ENCODE data around the gene HOTAIR. TPM values are rescaled to one million over a fixed set of nuclear protein-coding genes. Genes with fewer than 3 reads are reported as not detected.

Gene HOTAIR
- total RNA-seq, 2 donors from 2014 or later = not detected

GRCh38 chr12:53953831-53954693, 20.7 kb downstream of the HOTAIR start:
- DNase-seq (ENCODE audit: low spot score) = no peak
- Mint-ChIP-seq H3K27ac (peak overlapping the region; percentile 40 to 41), H3K27me3 (peaks cover 54 to 64% of the 10 kb centered on the region in 2 donors), H3K36me3 (peaks cover 5% of the 10 kb centered on the region), H3K9me3 (no peaks in the 10 kb centered on the region), H3K4me3 (no peak overlapping the region), H3K4me1 (ENCODE audit: low read depth in 2 of 2) (peaks cover 18 to 23% of the 10 kb centered on the region in 2 donors)
- ATAC-seq = no peak

- DNase-seq (ENCODE audit: low spot score) = no peak
- Mint-ChIP-seq H3K27ac (peak overlapping the region; percentile 40 to 41), H3K27me3 (peaks cover 55 to 64% of the 10 kb centered on the region in 2 donors), H3K9me3 (no peaks in the 10 kb centered on the region), H3K4me3 (peak overlapping the region; percentile 32), H3K4me1 (ENCODE audit: low read depth in 2 of 2) (peaks cover 18 to 23% of the 10 kb centered on the region in 2 donors), H3K36me3 (peaks cover 5% of the 10 kb centered on the region)
- no peak for ATAC-seq
These were observed 21.7 kb downstream of the HOTAIR start for GRCh38 chr12:53952871-53953734.

DNA sequence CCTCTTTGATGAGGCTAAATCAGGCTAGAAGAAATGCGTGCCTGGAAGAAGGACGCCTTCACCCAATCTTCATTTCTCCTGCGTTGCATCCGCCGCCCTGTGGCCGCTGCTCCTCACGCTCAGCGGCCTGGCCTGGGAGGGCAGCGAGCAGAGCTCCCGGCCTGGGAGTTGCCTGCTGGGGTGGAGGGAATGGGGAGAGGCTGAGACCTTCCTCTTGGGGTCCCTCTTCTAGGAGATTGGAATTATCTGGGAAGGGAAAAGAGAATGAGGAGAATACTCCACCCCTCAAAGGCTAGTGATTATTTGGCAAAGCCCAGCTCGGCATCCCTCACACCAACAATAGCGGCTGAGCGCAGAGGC, 22.4 kb downstream of the HOTAIR start:
- peaks cover 5% of the 10 kb centered on the region for H3K36me3 Mint-ChIP-seq
- H3K27me3 Mint-ChIP-seq = peaks cover 53 to 63% of the 10 kb centered on the region in 2 donors
- peaks cover 18 to 23% of the 10 kb centered on the region in 2 donors for H3K4me1 Mint-ChIP-seq (ENCODE audit: low read depth in 2 of 2)
- no peak overlapping the region for H3K27ac Mint-ChIP-seq
- DNase-seq (ENCODE audit: low spot score) = no peak
- H3K4me3 Mint-ChIP-seq = no peak overlapping the region
- no peaks in the 10 kb centered on the region for H3K9me3 Mint-ChIP-seq
- ATAC-seq = no peak

DNA sequence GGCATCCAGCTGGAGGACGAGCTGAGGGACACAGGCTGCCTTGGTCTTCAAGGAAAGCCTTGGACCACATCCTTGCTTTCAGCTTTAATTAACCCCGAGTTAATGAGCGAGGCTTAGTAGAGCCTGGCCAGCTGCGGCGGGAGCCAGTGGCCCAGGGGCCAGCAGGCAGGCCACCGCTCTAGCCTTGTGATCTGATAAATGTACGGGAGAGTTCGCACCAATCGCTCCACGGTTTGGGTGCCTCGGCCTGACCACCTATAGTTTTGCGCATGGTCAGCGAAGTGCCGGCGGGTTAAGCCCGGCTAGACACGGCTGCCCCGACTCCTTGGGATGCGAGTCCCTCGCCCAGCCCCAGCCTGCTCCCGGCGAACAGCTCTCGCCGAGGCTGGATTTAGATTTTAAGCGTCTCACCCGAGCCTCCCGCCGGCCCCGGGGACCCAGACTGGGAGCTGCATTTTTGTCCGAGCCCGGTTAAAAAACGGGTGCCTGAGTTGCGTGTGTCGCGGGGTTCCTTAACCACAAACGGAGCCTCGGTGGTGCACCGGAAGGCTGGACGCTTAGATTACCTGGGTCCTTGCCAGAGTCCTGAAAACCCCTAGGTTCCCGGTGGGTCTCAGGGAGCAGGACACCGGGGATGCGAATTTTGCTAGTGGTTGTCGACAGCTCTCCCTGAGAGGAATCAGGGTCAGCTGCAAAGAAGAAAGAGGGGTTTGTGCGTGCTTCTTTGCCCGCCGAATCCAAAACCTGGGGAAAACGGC, 23.0 kb downstream of the HOTAIR start:
- ATAC-seq (no peak), DNase-seq (ENCODE audit: low spot score) (no peak)
- no peak overlapping the region for H3K27ac Mint-ChIP-seq
- H3K4me3 Mint-ChIP-seq = no peak overlapping the region
- peaks cover 53 to 62% of the 10 kb centered on the region in 2 donors for H3K27me3 Mint-ChIP-seq
- no peaks in the 10 kb centered on the region for H3K9me3 Mint-ChIP-seq
- H3K4me1 Mint-ChIP-seq (ENCODE audit: low read depth in 2 of 2) = peaks cover 16 to 21% of the 10 kb centered on the region in 2 donors
- H3K36me3 Mint-ChIP-seq = peaks cover 5% of the 10 kb centered on the region

- H3K4me3 Mint-ChIP-seq = no peak overlapping the region
These were observed 23.8 kb downstream of the HOTAIR start for GRCh38 chr12:53950789-53951576.

DNA sequence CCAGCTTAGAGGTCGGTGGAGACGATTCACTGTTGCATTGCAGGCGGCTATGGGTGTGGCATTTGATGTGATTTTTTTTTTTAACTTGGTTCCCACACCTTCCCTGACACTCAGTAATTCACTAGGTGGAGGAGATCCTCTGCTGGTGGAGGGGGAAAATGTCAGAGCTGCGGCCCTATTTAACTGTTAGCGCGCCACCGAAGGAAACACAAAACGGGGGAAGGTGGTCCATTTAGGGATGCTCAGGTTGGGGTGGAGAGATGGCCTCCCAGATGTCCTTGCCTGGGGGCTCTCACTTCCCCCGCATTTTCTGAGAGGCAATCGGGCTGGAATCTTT, 24.3 kb downstream of the HOTAIR start:
- Mint-ChIP-seq H3K4me1 (ENCODE audit: low read depth in 2 of 2) (peaks cover 9 to 12% of the 10 kb centered on the region in 2 donors), H3K9me3 (no peaks in the 10 kb centered on the region), H3K4me3 (no peak overlapping the region), H3K27me3 (peaks cover 57 to 62% of the 10 kb centered on the region in 2 donors), H3K36me3 (peaks cover 5% of the 10 kb centered on the region), H3K27ac (no peak overlapping the region)
- no peak for DNase-seq (ENCODE audit: low spot score)
- ATAC-seq = no peak

More at GRCh38 chr12:53950789-53951576, 23.8 kb downstream of the HOTAIR start:
- Mint-ChIP-seq H3K27me3 (peaks cover 56 to 62% of the 10 kb centered on the region in 2 donors), H3K36me3 (peaks cover 5% of the 10 kb centered on the region), H3K4me1 (ENCODE audit: low read depth in 2 of 2) (peaks cover 10 to 16% of the 10 kb centered on the region in 2 donors), H3K27ac (no peak overlapping the region), H3K9me3 (no peaks in the 10 kb centered on the region)
- ATAC-seq (no peak), DNase-seq (ENCODE audit: low spot score) (no peak)

GRCh38 chr12:53949631-53950436, 24.9 kb downstream of the HOTAIR start:
- no peak for ATAC-seq

DNA sequence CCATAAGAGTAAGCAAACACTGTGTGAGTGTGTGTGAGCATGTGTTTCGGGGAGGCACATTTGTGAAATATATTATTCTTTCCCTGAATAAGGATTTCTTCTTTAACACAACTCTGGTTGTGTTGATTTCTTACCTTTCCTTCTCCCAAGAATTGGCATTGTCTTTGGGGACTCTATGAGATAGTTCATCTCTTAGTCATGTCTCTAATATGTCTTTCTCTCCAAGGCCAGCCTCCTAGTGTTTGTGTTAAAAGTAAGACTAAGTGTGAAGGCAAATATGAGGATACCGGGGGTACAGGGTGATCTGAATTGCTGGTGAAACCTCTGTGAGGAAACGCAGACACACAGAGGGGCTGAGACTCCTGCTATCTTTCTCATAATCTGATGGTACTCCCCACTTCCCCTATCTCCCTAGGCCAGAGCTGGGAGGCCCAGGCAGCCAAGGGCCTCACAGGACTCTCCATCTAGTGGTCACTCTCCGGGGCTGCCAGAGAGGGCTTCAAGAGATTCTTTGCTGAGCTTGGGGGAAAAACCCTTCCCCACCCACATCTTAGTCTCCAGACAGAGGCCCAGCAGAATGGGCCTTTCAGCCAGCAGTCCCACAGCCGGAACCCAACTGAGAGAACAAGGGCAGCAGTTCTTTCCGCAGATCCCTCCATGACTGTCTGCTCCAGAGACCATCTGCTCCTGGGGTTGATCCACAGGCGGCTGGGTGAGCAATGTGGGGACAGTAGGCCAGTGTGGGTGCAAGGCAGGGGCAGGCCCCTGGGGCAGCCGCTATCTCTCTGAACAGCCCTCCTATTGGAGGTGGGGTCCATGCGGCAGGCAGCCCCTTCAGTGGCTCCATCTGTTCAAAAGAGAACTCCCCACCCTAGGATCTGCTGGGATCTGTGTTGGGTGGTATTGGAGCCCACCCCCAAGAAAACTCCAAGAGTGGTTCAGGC, 25.8 kb downstream of the HOTAIR start:
- Mint-ChIP-seq H3K27me3 (peaks cover 64 to 71% of the 10 kb centered on the region in 2 donors), H3K27ac (no peak overlapping the region), H3K4me1 (ENCODE audit: low read depth in 2 of 2) (peaks cover 9 to 10% of the 10 kb centered on the region in 2 donors), H3K4me3 (no peak overlapping the region), H3K36me3 (peaks cover 5% of the 10 kb centered on the region), H3K9me3 (no peaks in the 10 kb centered on the region)
- no peak for ATAC-seq
- no peak for DNase-seq (ENCODE audit: low spot score)

More at GRCh38 chr12:53949631-53950436, 24.9 kb downstream of the HOTAIR start:
- Mint-ChIP-seq H3K27ac (no peak overlapping the region), H3K36me3 (peaks cover 5% of the 10 kb centered on the region), H3K4me3 (no peak overlapping the region), H3K9me3 (no peaks in the 10 kb centered on the region), H3K4me1 (ENCODE audit: low read depth in 2 of 2) (peaks cover 9 to 12% of the 10 kb centered on the region in 2 donors), H3K27me3 (peaks cover 61 to 67% of the 10 kb centered on the region in 2 donors)
- DNase-seq (ENCODE audit: low spot score) = no peak

DNA sequence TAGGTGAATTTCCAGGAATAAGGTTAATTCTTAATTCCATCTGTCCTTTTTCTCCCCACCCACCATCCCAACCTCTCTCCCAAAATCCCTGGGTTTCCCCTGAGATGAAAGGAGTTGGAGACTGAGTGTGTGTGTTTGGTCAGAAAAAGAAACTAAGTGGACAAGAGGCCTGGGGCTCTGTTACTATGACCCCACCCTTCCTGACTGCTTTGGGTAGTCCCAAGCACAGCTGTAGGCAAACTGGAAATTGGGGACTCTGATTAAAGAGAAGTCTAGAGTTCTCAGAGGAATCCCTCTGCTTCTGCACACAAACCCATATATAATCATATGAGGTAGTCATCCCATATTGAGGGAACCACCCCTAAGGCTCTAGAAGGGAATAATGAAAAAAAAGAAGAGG, 27.0 kb downstream of the HOTAIR start:
- ATAC-seq (no peak), DNase-seq (ENCODE audit: low spot score) (no peak)
- Mint-ChIP-seq H3K36me3 (no peaks in the 10 kb centered on the region), H3K4me3 (no peak overlapping the region), H3K27me3 (peaks cover 65 to 73% of the 10 kb centered on the region in 2 donors), H3K27ac (no peak overlapping the region), H3K4me1 (ENCODE audit: low read depth in 2 of 2) (peaks cover 4 to 5% of the 10 kb centered on the region in 2 donors), H3K9me3 (no peaks in the 10 kb centered on the region)

- Mint-ChIP-seq H3K4me1 (ENCODE audit: low read depth in 2 of 2) (peaks cover 2 to 4% of the 10 kb centered on the region in 2 donors), H3K27ac (no peak overlapping the region), H3K27me3 (peaks cover 67 to 81% of the 10 kb centered on the region in 2 donors), H3K9me3 (no peaks in the 10 kb centered on the region), H3K4me3 (no peak overlapping the region), H3K36me3 (no peaks in the 10 kb centered on the region)
- DNase-seq (ENCODE audit: low spot score) (no peak), ATAC-seq (no peak)
These were observed 29.6 kb downstream of the HOTAIR start for GRCh38 chr12:53944907-53945847.

- no peaks in the 10 kb centered on the region for H3K9me3 Mint-ChIP-seq
- DNase-seq (ENCODE audit: low spot score) (no peak), ATAC-seq (no peak)
- no peak overlapping the region for H3K27ac Mint-ChIP-seq
- peaks cover 2 to 4% of the 10 kb centered on the region in 2 donors for H3K4me1 Mint-ChIP-seq (ENCODE audit: low read depth in 2 of 2)
- no peaks in the 10 kb centered on the region for H3K36me3 Mint-ChIP-seq
- peaks cover 68 to 85% of the 10 kb centered on the region in 2 donors for H3K27me3 Mint-ChIP-seq
- H3K4me3 Mint-ChIP-seq = no peak overlapping the region
These were observed 30.5 kb downstream of the HOTAIR start for GRCh38 chr12:53944209-53944608.

All from natural killer cell treated with Interleukin-12 subunit alpha and Interleukin-12 subunit beta and Interleukin-15 and Interleukin-18, amount 100 ng/mL, for 72 hours (primary cell).